Measurements from ENCODE around the gene FKBP3.
"Not testable (repeated sequence)": the region's sequence is repeated elsewhere in the genome, so short reads cannot be mapped to it uniquely, and the experiment has no call there.

FKBP3 gene

GRCh38 chr14:45112896-45113781 is 21.1 kb downstream of the FKBP3 start:
- DNase-seq (ENCODE audit: low read depth), result no peak

GRCh38 chr14:45104561-45104960 is 29.7 kb downstream of the FKBP3 start:
- DNase-seq (ENCODE audit: low read depth), result no peak

- no peak for DNase-seq (ENCODE audit: low read depth)
These were observed 30.5 kb downstream of the FKBP3 start for GRCh38 chr14:45103806-45104205.

GRCh38 chr14:45096218-45096617 is 38.1 kb downstream of the FKBP3 start:
- DNase-seq (ENCODE audit: low read depth), result no peak

GRCh38 chr14:45095143-45095542 is 39.1 kb downstream of the FKBP3 start:
- DNase-seq (ENCODE audit: low read depth), result no peak

- DNase-seq (ENCODE audit: low read depth), result no peak
These were observed 40.0 kb downstream of the FKBP3 start for GRCh38 chr14:45094275-45094674.

GRCh38 chr14:45091710-45092109 is 42.6 kb downstream of the FKBP3 start:
- no peak for DNase-seq (ENCODE audit: low read depth)

GRCh38 chr14:45089813-45090212 is 44.5 kb downstream of the FKBP3 start:
- DNase-seq (ENCODE audit: low read depth), result no peak

- DNase-seq (ENCODE audit: low read depth), result no peak
These were observed 49.3 kb downstream of the FKBP3 start for GRCh38 chr14:45084946-45085346.

- DNase-seq (ENCODE audit: low read depth), result peak; percentile 94
These were observed 50.1 kb downstream of the FKBP3 start, which contains the start of gene PRPF39 for GRCh38 chr14:45083976-45084722. Gene PRPF39 (plus strand): TSS chr14:45084116. CDS start chr14:45095240, 11,124 bp downstream.

GRCh38 chr14:45083617-45083975 is 50.7 kb downstream of the FKBP3 start:
- no peak for DNase-seq (ENCODE audit: low read depth)

GRCh38 chr14:45082420-45082819 is 51.9 kb downstream of the FKBP3 start:
- DNase-seq (ENCODE audit: low read depth), result no peak

- DNase-seq (ENCODE audit: low read depth), result not testable (repeated sequence)
These were observed 53.2 kb downstream of the FKBP3 start for GRCh38 chr14:45081096-45081495.

GRCh38 chr14:45080416-45080968 is 53.8 kb downstream of the FKBP3 start:
- not testable (repeated sequence) for DNase-seq (ENCODE audit: low read depth)

- DNase-seq (ENCODE audit: low read depth), result no peak
These were observed 56.0 kb downstream of the FKBP3 start for GRCh38 chr14:45078323-45078722.

GRCh38 chr14:45073231-45073879 is 60.9 kb downstream of the FKBP3 start:
- DNase-seq (ENCODE audit: low read depth), result no peak

GRCh38 chr14:45072126-45072525 is 62.2 kb downstream of the FKBP3 start:
- no peak for DNase-seq (ENCODE audit: low read depth)

GRCh38 chr14:45070215-45070614 is 64.1 kb downstream of the FKBP3 start:
- DNase-seq (ENCODE audit: low read depth), result no peak

- DNase-seq (ENCODE audit: low read depth), result no peak
These were observed 65.9 kb downstream of the FKBP3 start for GRCh38 chr14:45068396-45068795.

GRCh38 chr14:45066667-45067066 is 67.6 kb downstream of the FKBP3 start:
- no peak for DNase-seq (ENCODE audit: low read depth)

- no peak for DNase-seq (ENCODE audit: low read depth)
These were observed 68.3 kb downstream of the FKBP3 start for GRCh38 chr14:45065956-45066355.

All from activated T-helper 1 cell treated with Interleukin-2 at 50 U/mL for 16 hours (primary cell).